NOMO-1 (cell line): Measurements from ENCODE around the gene RRP1.

Experiments used
- DNase-seq, 2 experiments: peaks; one replicate each; lab custom pipeline; 2025; ENCODE audit not compliant: unreplicated experiment in 2 of 2; lab: John Stamatoyannopoulos, UW

Gene RRP1

DNA sequence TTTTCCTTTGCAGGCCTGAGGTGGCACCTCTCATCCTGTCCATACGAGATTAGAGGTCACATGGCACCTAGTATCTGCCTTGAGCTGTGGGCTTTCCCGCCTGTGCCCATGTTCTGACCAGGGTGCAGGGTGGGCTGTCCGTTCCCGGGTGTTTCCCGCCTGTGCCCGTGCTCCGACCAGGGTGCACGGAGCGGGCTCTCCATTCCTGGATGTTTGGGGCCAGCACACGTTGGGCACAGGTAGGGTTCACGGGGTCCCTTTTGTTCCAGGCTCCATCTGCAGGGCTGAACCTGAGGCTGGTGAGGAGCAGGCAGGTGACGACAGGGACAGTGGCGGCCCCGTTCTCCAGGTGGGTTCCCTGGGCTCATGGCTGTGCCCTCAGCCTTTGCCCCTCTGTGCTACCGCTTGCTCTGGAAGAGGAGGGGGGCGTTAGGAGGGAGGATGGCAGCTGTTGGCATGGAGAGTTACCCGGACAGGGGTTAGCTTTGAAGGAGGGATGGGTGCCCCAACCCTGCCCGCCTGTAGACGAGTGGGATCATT lies 10.0 kb downstream of the RRP1 start:
- no peak for DNase-seq

DNA sequence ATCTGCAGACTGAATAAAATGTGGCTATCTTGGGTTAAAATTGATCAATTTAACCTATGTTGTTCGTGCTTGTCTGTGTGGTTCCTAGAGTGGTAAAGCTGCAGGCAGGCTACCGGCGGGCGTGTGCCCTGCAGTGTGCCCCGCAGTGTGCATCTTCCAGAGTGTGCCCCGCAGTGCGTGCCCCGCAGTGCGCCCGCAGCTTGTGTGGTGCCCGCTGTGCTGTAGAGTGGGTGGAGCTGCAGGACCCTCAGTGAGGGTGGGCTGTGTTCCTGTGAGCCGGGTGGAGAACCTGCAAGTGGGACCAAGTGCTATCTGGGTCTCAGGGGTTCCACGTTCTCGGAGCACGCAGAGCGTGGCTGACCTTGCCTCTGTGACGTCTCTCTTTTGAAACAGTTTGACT lies 10.7 kb downstream of the RRP1 start:
- DNase-seq: no peak

DNA sequence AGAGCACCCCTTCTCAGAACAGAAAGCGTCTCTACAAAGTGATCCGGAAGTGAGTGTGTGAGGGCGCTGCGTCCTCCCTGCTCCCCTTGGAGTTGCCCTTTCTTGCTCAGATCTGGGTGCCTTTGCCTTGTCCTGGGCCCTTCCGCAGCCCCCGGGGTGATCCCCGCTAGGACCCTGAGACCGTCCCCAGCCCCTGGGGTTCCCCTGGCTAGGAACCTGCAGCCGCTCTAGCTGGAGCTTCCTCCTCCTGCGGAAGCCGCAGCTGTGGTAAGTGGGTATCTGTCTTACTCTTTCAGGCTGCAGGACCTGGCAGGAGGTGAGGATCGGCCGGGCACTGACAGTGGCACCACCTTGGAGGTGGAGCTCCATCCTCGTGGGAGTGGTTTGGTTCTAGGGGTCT lies 11.2 kb downstream of the RRP1 start:
- no peak for DNase-seq

DNA sequence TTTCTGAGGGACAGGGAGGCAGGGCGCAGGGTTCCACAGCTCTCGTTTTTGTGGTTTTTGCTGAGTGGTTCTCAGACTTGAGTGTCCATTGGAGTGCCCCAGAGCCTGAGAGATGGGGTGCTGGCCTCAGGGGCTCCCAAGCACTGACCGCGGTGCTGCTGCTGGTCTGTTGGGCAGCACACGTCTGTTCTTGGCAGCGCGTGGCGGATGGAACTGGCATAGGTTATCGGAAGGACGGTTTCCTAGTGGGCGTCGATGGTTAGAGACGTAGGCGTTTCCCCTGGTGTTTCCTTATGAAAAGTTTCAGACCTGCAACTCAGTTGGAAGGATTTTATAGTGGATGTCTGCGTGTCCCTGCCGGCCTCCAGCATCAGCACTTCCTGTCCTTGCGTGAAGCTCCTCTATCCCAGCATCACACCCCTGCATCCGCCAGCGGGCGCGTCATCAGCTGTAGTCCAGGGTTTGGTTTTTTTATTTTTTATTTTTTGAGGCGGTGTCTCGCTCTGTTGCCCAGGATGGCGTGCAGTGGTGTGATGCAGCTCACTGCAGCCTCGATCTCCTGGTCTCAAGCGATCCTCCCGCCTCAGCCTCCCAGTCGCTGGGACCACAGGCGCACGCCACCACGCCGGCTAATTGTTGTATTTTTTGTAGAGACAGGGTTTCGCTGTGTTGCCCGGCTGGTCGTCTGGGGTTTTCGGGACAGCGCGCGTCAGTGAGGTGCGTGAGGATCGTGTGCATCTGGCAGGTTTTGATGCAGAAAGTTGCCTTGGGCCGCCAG lies 11.8 kb downstream of the RRP1 start:
- DNase-seq: no peak

DNA sequence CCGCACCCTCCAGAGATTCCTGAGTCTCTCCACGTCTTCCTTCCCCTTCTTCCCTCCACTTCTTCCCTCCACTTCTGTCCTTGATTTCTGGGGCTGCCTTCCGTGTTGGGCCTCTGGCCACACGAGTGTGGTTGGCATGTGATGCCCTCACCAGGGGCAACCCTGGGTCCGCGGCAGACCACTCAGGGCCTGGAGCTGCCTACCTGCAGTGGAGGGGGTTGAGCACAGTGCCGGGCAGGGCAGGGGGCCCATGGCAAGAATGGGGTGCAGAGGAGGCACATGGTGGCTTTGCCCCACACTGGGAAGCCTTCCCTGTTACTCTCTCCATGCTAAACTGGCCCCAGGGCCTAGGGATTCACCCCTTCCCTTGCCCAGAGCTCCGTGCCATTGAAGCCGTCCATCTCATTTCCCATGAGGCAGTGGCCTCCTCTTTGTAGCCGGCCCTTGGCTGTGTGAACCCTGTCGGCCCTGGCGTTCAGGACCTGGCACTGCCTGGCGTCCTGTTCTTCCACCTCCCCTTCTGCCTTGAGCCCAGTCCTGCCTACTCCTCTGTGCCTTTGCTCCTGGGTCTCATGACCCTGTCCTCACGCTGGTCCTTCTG lies 13.4 kb downstream of the RRP1 start:
- DNase-seq: no peak

DNA sequence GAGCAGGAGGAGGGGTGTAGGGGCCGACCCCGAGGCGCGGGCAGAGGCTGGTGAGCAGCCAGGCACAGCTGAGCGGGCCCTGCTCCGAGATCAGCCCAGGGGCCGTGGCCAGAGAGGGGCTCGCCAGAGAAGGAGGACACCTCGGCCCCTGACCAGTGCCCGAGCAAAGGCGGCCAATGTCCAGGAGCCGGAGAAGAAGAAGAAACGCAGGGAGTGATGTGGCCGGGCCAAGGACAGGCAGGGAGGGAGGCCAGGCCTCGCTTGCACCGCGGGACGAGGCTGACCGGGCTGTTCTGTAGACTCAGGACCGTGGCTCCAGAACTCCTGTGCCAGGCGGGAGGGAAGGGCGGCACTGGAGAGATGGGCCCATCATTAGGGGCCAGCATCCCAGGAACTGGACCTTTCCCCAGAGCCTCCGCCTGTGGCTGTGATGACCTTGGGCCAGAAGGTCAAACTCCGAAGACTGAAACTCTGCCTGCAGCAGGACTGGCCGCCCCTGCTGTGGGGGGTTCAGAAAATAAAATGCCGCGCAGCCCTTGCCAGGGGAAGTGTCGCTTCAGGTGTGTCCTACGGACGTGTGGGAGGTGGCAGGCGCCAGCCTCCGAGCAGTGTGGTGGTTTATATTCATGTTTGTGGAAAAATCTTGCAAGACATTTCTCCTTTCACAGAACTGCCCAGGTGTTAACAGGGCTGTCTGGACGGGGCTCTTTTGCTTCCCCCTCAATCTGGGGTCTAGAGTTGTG lies 14.4 kb downstream of the RRP1 start:
- DNase-seq: no peak

DNA sequence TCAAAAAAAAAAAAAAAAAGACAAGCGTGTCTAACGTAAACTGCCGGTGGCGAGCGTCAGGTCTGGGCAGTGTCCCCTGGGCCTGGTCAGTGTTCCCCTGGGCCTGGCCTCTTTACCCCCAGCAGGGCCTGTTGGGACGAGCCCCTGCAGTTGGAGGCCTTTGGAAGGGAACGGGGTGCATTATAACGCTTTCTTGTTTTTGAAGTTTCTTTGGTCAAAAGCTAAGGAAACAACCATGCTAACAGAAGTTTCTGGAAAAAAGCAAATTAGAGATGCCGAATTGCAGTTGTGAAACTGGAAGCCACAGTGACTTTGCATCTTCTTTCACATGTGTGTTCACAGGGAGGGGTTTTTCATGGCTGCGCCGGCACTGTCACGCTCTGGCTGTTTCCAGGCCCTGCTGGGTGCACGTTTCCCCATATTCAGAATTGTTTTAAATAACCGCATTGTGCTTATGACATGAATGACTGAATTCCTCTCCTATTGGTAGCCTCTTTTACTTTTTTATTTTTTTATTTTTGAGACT lies 16.0 kb downstream of the RRP1 start:
- DNase-seq: peak; percentile 83 to 91

DNA sequence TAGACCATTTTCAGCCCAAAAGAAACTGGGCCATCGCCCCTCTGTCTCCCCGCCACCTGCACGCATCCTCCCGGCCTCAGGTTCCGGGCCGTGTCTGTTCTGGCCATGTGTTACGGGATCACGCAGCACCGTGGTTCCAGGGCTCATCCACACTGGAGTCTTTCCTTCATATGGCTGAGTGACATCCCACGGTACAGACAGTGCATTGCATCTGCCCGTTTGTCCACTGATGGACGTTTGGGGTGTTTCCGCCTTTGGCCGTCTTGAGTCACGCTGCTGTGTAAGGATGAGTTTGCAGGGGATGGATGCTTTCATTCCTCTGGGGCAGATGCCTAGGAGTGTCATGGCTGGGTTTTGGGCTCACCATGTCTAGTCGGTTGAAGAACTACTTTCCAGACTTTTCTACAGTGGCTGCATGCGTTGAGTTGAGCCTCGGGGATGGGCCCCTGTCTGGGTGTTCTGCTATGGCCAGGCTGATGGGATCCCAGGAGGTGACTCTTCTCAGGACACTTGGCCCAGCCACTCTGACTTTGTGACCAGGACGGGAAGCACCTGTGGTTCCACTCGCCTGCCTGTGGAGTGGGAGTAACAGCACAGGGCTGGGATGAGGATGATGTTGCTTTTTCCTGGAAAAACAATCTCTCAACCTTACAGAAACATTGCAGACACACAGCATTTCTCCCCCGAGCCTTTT lies 16.8 kb downstream of the RRP1 start:
- DNase-seq: no peak

DNA sequence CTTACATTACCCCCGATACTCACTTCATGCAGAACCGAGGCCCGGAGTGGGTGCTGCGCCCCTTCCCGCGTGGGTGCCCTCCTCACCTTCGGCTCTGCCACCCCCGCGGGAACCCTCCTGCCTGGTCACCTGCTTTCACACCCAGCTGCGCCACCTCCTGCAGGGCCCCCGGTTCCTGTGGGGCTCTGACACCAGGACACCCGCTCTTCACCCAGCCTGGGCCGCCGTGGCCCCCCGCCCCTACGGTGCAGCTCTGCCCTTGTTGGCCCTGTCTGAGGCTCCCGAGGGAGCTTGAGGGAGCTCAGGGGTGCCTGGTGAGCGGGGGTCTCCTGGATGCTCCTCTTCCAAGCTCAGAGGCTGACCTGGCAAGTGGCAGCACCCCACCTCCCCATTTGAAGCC lies 19.0 kb downstream of the RRP1 start:
- DNase-seq: no peak

DNA sequence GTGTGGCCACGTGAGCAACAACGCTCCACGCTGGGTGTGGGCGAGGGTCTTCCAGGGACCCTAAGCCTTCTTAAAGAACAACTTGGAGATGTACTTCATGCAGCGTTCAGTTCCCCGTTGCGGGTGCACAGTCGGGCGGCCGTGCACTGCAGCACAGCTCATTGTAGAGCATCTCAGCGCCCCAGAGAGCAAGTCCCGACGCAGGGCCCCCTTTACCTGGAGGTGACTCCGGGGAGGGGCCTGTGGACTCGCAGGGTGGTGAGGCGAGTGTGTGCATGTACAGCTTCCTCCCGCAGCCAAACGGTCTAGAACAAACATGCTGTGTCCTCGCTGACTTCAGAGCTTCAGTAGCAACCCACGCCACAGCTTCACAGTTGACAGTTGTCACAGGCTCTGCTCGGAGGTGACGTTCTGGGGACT lies 19.5 kb downstream of the RRP1 start:
- no peak for DNase-seq

DNA sequence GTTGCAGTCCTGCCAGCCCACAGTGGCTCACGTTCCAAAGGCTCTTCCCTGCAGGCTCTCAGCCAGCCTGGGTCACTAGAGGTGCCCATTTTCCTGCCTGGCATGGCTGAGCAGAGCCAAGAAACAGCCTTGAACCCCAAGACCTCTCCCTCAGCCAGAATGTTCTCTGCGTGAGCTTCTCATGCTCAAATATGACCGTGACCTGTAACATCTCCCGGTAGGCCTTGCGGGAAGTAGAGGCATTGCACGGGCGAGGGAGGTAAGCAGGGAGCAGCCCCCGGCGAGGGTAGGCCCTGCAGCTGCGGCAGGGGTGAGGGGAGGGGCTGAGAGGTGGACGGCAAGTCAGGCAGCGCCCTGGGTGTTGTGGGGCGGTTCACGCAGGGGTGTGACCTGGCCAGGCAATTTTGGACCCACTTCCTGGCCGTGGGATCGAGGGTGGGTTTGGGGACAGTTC lies 20.0 kb downstream of the RRP1 start:
- no peak for DNase-seq

DNA sequence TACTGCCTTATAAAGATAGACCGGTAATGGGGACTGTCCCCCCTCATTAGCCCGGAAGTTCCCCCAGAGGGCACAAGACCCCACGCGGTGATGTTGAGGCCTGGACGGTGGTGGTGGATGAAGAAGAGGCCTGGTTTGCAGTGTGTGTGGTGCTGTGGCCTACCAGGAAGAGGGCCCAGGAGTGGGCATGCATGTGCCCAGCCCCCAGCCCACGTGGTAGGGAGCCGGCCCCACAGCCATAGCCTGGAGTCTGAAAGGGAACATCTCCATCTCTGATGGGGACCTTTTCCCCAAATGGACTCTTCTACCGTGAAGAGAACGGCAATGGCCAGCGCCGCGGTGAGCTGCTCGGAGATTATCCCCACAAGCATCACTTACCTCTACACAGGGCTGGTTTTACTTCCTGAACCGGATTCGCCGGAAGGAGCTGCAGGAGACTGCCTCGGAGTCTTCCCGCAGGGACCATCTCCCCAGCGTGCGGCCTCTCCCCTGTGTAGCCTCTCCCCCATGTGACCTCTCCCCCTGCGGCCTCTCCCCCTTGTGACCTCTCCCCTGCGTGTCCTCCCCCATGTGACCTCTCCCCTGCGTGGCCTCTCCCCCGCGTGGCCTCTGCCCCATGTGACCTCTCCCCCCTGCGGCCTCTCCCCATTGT lies 20.6 kb downstream of the RRP1 start:
- DNase-seq: no peak

DNA sequence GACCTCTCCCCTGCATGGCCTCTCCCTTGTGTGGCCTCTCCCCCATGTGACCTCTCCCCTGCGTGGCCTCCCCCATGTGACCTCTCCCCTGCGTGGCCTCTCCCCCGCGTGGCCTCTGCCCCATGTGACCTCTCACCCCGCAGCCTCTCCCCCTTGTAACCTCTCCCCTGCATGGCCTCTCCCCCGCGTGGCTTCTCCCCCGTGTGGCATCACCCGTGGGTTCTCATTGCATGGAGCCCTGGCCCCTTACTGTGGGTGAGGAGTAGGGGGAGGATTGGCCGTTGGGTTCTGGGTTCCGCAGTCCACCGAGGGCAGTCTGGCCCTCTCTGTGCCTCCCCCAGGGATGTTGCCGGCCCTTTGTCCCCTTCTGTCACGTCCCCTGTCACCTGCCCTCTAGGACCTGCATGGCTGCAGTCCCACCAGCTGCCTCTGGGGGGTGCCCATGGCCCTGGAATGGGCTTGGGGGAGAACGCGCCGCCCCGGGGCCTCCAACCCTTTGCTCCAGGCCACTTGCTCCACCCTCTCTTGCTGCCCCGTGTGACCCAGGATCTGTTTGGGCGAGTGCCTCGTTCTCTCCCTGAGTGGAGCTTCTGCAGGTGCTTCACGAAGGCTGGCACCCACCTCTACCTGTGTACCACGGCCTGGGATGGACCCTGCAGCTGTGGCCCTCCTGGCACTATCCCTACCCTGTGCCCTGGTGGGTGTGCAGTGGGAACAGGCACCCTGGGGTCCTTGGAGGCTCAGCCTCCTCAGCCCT lies 21.3 kb downstream of the RRP1 start:
- peak; percentile 87 to 89 for DNase-seq

DNA sequence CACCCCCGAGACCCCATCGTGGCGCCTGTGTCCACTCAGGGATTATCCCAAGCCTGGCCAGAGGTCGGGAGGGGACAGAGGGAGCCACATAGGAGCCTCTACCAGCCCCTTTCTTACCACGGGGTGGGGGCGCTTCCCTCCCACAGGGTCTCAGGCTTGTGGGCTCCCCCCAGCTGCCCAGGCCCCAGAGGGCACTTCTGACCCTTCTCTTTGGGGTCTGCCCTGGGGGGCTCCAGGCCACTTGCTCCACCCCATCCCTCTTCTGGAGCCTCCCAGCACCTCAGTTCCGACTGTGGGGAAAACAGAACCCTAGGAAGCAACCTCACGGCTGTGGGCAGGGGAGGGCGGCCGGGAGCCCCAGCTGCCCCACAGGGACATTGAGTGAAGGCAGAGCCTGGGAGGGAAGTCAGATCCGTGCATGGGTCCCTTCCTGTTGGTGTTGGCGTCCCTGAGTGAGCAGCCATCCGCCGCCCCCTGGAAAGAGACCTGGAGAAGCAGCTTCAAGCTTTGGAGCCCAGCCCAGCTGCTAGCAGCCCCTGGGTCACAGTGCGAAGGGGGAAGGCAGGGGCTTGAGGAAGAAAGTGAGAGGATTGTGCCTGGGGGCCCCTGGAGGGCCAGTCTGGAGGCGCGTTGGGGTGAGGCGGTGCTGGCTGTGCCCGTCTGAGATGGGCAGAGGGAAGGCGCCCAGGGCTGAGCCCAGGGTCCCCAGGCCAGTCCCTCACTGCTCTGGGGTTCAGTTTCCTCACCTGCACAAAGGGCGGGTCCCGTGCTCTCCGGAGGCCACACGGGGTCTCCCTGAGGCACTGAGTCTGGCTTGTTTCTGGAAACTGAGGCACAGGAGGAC lies 22.1 kb downstream of the RRP1 start:
- peak in 1 of 2 experiments; percentile 8 for DNase-seq

DNA sequence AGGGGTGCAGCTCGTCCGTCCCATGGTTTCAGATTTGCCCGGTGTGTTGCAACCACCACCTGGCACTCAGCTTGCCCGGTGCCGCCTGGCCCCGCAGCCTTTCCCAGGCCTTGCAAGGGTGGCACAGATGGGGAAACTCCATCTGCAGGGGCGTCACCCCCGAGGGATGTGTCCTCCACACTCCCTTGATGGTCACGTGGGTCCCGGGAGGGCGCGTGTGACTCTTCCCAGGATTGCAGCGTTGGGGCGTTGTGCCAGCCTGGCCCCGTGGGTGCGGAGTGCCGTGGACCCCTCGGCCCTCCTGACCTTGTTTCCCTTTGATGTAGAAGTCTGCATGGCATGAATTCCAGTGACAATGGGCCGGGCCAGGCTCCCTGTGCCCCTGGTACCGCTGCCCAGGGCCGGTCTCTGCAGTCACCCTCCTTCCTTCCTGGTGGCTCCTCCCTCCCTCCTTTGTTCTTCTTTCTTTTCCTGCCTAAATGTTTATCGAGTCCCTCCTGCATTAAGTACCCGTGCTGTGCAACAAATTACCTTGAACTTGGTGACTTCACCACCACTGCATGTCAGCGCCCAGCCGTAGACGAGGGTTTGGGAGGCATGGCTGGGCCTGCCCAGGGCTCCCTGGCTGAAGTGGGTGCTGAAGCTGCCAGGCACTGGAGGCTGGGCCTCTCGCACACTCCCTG lies 22.9 kb downstream of the RRP1 start:
- DNase-seq: peak; percentile 37 to 54

DNA sequence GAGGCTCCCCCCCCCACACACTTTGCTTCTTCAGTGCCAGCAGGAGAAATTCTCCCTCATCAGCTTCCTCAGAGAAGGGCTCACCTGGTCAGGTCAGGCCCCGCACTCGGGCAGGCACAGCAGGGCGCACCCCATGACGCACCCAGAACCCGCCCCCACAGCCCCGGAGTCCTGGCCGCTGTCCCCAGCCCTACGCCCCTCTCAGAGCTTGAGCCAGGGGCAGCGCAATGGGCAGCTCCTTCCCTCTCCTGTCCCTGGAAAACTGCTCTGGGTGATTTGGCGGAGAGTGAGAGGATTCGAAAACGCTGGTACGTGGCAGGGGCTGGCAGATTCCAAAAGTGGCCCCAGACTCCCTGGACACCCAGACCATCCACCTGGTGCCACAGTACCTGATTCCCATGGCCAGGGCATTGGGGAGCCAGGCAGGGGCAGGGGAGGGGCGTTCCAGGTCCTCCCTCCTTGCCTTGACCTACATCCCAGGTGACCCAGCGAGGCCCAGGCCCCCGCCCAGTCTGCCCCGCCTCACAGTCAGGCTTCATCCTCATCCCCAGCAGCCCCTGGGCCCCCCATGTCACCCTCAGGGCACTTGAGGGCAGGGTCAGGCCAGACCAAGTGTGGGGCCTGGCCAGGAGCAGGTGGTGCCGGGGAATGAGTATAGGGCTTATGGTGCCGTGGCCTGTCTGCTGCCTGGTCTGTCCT lies 23.7 kb downstream of the RRP1 start:
- no peak for DNase-seq

DNA sequence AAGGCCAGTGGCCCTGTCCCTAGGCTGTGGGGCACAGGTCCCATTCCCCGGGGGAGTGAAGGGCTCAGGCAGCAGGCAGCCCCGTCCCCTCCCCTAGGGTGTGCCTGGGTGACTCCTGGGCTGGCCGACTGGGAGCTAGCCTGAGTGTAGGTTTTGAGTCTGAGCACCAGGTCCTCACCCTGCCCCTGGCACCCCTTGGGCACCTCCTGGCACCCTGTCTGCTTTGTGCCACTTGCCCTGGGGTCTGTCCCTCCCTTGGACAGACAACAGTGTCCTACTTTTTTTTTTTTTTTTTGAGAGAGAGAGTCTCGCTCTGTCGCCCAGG lies 24.2 kb downstream of the RRP1 start:
- DNase-seq: no peak
